Measurements from ENCODE around the gene RAB44.

- no peak for TF ChIP-seq CTCF (IDR thresholded peaks at IDR 0.05)
- TF ChIP-seq ZFX (IDR thresholded peaks at IDR 0.05; ENCODE audit: borderline replicate concordance) = no peak
Measured at GRCh38 chr6:36700071-36700812, 2.6 kb downstream of the RAB44 start.
